Body of pancreas (tissue), 4 donors: ENCODE results near the gene DLG2.

Experiments used
- POLR2A ChIP-seq, 3 donors: fragments of 450-650 bp; IDR thresholded peaks; one replicate each; pipeline ENCODE4 v1.6.1; 2016; ENCODE audit warnings: antibody characterized with exemption in 3 of 3, mild to moderate bottlenecking in 2 of 3
- TF ChIP-seq, protein P1 (sequence below), 7 experiments: fragments of 450-650 bp in 4 of 7; fragments of 200-600 bp in 3 of 7; sonication (generic) in 3 of 7; IDR thresholded peaks; one replicate each; pipeline ENCODE4 v1.5.1; 2016 to 2019; ENCODE audit warnings: antibody characterized with exemption in 7 of 7

DNA sequence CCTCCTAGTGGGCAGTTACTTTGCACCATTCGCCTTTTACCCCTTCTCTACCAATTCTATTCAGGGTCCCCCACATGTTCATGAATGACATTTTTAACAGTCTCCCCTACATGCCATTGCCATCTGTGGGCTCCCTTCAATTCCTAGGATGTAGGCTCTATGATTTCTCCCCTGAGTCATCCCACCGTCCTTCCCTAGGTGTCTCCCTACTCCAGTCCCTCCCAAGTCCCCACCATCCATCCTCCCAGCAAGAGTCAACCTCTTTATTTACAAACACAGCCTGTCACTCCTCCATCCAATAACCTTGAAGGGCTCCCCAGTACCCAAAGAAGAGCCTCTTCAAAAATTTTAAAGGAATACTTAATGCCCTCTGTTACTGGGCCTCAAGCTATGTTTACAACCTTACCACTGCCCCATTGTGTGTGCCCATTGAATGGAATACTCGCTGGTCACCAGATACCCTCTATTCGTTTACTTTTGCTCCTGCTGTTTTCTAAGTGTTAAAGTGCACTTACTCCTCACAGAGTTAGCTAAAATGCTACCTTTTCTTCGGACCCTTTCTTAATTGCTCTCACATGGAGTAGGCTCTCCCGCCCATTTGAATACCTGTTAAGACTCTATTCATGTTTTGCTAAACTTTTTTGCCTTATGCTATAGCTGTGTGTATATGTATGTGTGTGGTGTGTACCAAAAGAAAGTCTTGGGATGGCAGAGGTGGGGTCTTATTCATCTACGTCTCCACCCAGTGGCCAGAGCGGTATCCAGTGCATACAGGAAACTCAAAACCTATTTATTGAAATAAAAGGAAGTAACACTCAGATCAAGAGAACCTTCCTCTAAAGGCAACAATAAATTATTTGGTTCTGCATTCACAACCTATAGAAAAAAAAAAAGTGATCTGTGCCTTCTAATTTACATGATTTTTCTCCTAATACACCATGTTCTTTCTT is 2105.2 kb downstream of the DLG2 start:
- TF ChIP-seq, protein P1, sequence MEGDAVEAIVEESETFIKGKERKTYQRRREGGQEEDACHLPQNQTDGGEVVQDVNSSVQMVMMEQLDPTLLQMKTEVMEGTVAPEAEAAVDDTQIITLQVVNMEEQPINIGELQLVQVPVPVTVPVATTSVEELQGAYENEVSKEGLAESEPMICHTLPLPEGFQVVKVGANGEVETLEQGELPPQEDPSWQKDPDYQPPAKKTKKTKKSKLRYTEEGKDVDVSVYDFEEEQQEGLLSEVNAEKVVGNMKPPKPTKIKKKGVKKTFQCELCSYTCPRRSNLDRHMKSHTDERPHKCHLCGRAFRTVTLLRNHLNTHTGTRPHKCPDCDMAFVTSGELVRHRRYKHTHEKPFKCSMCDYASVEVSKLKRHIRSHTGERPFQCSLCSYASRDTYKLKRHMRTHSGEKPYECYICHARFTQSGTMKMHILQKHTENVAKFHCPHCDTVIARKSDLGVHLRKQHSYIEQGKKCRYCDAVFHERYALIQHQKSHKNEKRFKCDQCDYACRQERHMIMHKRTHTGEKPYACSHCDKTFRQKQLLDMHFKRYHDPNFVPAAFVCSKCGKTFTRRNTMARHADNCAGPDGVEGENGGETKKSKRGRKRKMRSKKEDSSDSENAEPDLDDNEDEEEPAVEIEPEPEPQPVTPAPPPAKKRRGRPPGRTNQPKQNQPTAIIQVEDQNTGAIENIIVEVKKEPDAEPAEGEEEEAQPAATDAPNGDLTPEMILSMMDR (IDR thresholded peaks at IDR 0.05) = peak in 1 of 7 experiments; percentile 11
- no peak for TF ChIP-seq POLR2A (IDR thresholded peaks at IDR 0.05)
